ENCODE measurements around the gene SCARB1.
"Not testable (repeated sequence)": the region's sequence is repeated elsewhere in the genome, so short reads cannot be mapped to it uniquely, and the experiment has no call there.

Gene SCARB1

DNA sequence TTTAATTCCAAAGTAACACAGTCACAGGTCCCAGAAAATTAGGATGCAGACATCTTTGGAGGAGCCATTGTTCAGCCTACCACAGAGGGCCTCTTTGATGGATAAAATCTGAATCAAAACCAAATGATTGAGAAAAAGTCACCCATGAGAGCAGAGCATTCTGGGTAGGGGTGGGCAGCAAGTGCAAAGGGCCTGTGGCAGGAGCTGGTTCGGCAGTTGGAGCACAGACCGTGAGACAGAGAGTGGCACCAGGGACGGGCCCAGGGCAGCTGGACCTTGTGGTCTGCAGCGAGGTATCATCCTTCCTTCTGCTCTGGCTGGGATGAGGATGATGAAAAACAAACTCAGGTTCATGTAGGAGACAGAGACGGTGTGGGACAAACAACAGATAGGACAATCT lies 32.8 kb upstream of the SCARB1 start:
- ChIA-PET POLR2A (ENCODE audit: low non-redundant PET) (interaction anchor here (0.6 kb wide), 1 partner anchor 34 kb away, joined by 4 read pairs; no protein-coding TSS in a partner anchor), CTCF (no interaction called here)

DNA sequence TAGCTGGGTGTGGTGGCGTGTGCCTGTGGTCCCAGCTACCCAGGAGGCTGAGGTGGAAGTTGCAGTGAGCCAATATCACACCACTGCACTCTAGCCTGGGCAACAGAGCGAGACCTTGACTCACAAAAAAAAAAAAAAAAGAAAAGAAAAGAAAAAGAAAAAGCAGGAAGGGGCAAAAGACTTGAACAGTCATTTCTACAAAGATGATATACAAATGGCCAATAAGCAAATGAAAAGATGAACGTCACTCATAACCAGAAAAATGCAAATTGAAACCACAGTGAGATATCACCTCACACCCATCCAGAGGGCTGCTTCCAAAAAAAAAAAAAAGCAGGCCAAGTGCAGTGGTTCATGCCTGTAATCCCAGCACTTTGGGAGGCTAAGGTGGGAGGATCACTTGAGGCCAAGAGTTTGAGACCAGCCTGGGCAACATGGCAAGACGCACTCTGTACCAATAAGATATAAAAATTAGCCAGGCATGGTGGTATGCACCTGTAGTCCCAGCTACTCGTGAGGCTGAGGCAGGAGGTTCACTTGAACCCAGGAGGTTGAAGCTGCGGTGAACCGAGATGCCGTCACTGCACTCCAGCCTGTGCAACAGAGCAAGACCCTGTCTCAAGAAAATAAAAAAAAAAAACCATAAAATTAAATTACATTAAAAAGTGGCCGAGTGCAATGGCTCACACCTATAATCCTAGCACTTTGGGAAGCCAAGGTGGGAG lies 30.3 kb upstream of the SCARB1 start:
- no peak for DNase-seq (ENCODE audit: low spot score)
- POLR2A ChIA-PET (ENCODE audit: low non-redundant PET), result no interaction called here
- TF ChIP-seq, protein P1, sequence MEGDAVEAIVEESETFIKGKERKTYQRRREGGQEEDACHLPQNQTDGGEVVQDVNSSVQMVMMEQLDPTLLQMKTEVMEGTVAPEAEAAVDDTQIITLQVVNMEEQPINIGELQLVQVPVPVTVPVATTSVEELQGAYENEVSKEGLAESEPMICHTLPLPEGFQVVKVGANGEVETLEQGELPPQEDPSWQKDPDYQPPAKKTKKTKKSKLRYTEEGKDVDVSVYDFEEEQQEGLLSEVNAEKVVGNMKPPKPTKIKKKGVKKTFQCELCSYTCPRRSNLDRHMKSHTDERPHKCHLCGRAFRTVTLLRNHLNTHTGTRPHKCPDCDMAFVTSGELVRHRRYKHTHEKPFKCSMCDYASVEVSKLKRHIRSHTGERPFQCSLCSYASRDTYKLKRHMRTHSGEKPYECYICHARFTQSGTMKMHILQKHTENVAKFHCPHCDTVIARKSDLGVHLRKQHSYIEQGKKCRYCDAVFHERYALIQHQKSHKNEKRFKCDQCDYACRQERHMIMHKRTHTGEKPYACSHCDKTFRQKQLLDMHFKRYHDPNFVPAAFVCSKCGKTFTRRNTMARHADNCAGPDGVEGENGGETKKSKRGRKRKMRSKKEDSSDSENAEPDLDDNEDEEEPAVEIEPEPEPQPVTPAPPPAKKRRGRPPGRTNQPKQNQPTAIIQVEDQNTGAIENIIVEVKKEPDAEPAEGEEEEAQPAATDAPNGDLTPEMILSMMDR (conservative IDR thresholded peaks at IDR 0.05; ENCODE audit: low read depth), result no peak
- H3K27ac ChIP-seq, result no peak overlapping the region
- CTCF ChIA-PET, result interaction anchor here (0.7 to 1.0 kb wide), 3 partner anchors 19 to 416 kb away, joined by 3 to 5 read pairs (median 4); partner anchors contain the start of gene UBC

More for the DNA sequence above, 32.8 kb upstream of the SCARB1 start:
- TF ChIP-seq, protein P1 (conservative IDR thresholded peaks at IDR 0.05; ENCODE audit: low read depth), result no peak
- no peak for DNase-seq (ENCODE audit: low spot score)
- no peak overlapping the region for H3K27ac ChIP-seq

DNA sequence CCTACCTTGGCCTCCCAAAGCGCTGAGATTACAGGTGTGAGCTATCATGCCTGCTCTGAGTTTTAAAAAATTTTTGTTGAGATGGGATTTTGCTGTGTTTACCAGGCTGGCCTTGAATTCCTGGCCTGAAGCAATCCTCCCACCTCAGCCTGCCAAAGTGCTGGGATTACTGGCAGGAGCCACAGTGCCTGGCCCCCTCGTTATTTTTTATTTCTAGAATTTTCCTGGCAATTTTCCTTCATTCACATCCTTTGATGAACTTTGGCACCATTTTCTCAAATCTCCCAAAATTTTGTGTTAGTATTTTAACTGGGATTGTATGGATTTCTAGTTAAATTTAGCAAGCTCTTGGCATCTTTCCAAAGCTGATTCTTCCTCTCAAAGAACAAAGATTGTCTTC lies 24.6 kb upstream of the SCARB1 start:
- no peak overlapping the region for H3K27ac ChIP-seq
- POLR2A ChIA-PET (ENCODE audit: low non-redundant PET), result no interaction called here
- CTCF ChIA-PET, result interaction anchor here (1.0 kb wide), 1 partner anchor 25 kb away, joined by 4 read pairs; no protein-coding TSS in a partner anchor
- TF ChIP-seq, protein P1 (conservative IDR thresholded peaks at IDR 0.05; ENCODE audit: low read depth), result no peak
- DNase-seq (ENCODE audit: low spot score), result no peak

DNA sequence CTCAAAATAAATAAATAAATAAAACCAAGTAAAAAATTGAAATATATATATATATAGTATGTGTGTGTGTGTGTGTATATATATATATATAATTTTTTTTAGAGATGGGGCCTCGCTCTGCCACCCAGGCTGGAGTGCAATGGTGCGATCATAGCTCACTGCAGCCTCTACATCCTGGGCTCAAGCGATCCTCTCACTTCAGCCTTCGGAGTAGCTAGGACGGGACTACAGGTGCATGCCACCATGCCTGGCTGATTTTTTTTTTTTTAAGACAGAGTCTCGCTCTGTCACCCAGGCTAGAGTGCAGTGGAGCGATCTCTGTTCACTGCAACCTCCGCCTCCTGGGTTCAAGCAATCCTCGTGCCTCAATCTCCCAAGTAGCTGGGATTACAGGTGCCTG lies 24.1 kb upstream of the SCARB1 start:
- CTCF ChIA-PET, result not testable (repeated sequence)

DNA sequence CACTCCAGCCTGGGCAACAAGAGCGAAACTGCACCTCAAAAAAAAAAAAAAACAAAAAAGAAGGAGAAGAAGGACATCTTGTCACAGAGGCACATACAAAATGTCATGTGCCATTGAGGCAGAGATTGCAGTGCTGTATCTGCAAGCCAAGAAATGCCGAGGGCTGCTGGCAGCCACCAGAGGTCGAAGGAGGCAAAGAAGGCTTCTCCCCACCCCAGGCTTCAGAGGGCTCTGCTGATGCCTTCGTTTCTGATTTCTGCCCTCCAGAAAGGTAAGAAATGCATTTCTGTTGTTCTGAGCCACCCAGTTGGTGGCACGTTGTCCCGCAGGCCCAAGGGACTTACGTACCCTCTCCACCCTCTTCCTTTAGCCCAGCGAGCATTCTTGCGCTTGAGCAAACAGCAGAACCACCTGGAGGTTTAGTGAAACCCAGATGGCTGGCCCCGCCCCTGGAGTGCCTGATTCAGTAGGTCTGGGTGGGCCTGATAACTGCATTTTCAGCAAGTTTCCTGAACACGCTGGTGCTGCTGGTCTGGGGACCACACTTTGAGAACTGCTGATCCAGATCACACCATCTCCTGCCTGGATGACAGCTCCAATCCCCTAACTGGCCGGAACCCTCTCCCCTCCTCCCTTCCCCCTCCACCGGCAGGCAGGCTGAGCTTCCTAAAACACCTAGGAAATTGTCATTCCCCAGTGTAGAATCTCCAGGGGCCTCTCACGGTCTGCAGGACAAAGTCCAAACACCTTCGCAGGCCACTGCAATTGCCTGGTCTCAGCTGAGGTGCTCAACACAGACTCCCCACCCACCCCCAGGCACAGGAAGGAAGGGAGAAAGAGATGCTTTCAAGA lies 21.1 kb upstream of the SCARB1 start:
- TF ChIP-seq, protein P1 (conservative IDR thresholded peaks at IDR 0.05; ENCODE audit: low read depth), result no peak
- no peak for DNase-seq (ENCODE audit: low spot score)
- ChIA-PET CTCF (no interaction called here), POLR2A (ENCODE audit: low non-redundant PET) (no interaction called here)
- H3K27ac ChIP-seq, result peak overlapping the region; percentile 17; the same call in 1 of the 2 replicates

More for the DNA sequence above, 24.1 kb upstream of the SCARB1 start:
- H3K27ac ChIP-seq; DNase-seq (ENCODE audit: low spot score); POLR2A ChIA-PET (ENCODE audit: low non-redundant PET): not testable (repeated sequence)

DNA sequence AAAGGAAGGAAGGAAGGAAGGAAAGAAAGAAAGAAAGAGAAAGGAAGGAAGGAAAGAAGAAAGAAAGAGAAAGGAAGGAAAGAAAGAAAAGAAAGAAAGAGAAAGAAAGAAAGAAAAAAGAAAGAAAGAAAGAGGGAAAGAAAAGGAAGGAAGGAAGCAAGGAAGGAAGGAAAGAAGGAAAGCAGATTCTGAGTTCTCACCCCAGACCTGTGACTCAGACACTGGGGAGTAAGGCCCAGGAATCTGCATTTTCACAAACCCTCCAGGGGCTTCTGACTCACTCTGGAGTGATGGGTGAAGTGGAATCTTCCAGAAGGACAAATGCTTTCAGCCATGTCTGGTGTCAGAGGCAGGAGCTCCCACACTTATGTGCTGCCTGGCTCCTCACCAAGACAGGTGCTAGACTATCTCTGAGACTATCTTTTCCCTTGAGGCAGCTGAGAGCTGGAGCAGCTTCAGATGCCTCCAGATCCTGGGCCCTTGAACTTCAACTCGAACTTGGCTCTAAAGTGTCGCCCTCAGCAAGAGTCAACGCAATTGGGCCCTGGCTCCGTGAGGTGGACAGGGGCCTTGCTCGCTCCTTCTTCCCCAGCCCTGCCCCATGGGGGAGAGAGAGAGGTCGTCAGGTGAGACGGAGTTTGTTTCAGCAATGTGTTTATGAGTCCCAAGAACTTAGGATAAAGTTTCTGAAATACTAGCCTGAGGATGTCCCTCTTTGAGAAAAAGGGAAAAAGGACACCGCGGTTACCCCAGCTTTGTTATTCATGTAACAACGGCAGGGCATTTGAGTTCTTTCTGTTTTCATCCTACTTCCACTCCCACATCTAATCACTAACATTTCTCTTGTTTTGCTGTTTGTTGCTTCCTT lies 19.8 kb upstream of the SCARB1 start:
- TF ChIP-seq, protein P1 (conservative IDR thresholded peaks at IDR 0.05; ENCODE audit: low read depth), result no peak
- H3K27ac ChIP-seq, result no peak overlapping the region
- POLR2A ChIA-PET (ENCODE audit: low non-redundant PET), result no interaction called here
- CTCF ChIA-PET, result interaction anchor here (0.6 to 0.9 kb wide), 3 partner anchors 13 to 202 kb away, joined by 3 read pairs; no protein-coding TSS in a partner anchor
- no peak for DNase-seq (ENCODE audit: low spot score)

Data from RWPE1 (cell line).